WTC11 (cell line): ENCODE data around the gene FITM1.

Experiments used
- KAT7 ChIP-seq: sonication (generic); formaldehyde crosslinking; IDR thresholded peaks from 2 replicates; pipeline ENCODE4 v1.8.1; 2023; ENCODE audit warnings: missing genetic modification reagents, mild to moderate bottlenecking, borderline replicate concordance
- SMAD3 ChIP-seq: sonication (generic); formaldehyde crosslinking; IDR thresholded peaks from 2 replicates; pipeline ENCODE4 v1.8.0; 2022; ENCODE audit warnings: missing genetic modification reagents, mild to moderate bottlenecking, borderline replicate concordance
- SP1 ChIP-seq: sonication (generic); formaldehyde crosslinking; conservative IDR thresholded peaks from 2 replicates; pipeline ENCODE4 v1.8.1; 2022; ENCODE audit warnings: missing genetic modification reagents
- TEAD4 ChIP-seq: sonication (generic); formaldehyde crosslinking; IDR thresholded peaks from 2 replicates; pipeline ENCODE4 v1.8.0; 2022; ENCODE audit warnings: mild to moderate bottlenecking, missing genetic modification reagents
- ZNF396 ChIP-seq: fragments of 250-450 bp; sonication (Bioruptor Pico); IDR thresholded peaks from 2 replicates; pipeline ENCODE4 v1.8.0; 2021; ENCODE audit warnings: mild to moderate bottlenecking, moderate library complexity, borderline replicate concordance
- TF ChIP-seq, protein P1 (sequence below): fragments of 200-600 bp; IDR thresholded peaks from 2 replicates; pipeline ENCODE4 v1.8.0; 2022; ENCODE audit warnings: antibody characterized with exemption
- TF ChIP-seq, protein P2 (sequence below): fragments of 250-450 bp; sonication (Bioruptor Pico); conservative IDR thresholded peaks from 2 replicates; pipeline ENCODE4 v1.9.0; 2021; ENCODE audit warnings: mild to moderate bottlenecking
- TF ChIP-seq, protein P3 (sequence below): sonication (generic); formaldehyde crosslinking; IDR thresholded peaks from 2 replicates; pipeline ENCODE4 v1.8.0; 2022; ENCODE audit warnings: mild to moderate bottlenecking, missing genetic modification reagents
- TF ChIP-seq, protein P4 (sequence below): sonication (generic); formaldehyde crosslinking; IDR thresholded peaks from 2 replicates; pipeline ENCODE4 v1.8.1; 2022; ENCODE audit warnings: low read depth, missing genetic modification reagents, borderline replicate concordance
- TF ChIP-seq, protein P5 (sequence below): sonication (generic); formaldehyde crosslinking; IDR thresholded peaks from 2 replicates; pipeline ENCODE4 v1.8.0; 2022; ENCODE audit warnings: mild to moderate bottlenecking, missing genetic modification reagents
- TF ChIP-seq, protein P6 (sequence below): sonication (generic); formaldehyde crosslinking; IDR thresholded peaks from 2 replicates; pipeline ENCODE4 v1.8.1; 2022; ENCODE audit warnings: mild to moderate bottlenecking, moderate library complexity, missing genetic modification reagents

DNA sequence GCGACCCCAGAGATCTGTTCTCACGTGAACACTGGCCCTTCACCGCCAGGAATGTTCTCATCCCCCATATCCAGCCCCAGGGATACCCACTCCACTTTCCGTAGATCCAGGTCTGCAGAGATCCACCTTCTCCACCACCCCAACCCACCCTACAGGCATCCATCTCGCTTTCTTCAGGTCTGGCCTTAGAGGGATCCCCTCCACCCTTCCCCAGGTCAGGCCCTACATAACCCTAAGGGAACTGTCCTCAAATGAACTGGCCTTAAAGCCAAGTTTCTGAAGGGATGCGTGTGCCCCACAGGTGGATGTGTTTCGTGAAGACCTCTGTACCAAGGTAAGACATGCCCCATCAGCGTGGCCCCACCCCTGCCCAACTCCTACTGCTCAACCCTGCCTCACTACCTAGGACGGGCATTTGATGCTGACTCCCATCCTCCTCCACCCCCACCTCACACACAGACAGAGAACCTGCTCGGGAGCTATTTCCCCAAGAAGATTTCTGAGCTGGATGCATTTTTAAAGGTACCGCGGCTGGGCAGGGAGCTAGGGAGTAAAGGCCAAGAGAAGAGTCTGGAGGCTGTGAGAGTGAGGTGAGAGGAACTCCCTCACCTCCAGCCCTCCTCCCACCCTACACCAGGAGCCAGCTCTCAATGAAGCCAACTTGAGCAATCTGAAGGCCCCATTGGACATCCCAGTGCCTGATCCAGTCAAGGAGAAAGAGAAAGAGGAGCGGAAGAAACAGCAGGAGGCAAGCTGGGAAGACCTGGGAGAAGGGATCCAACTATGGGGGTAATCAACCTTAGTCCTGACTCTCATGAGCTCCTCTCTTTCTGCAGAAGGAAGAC, 6.4 kb downstream of the FITM1 start:
- TF ChIP-seq KAT7 (CRISPR knock-in tag) (no peak), SMAD3 (no peak), SP1 (CRISPR knock-in tag) (no peak), ZNF396 (CRISPR knock-in tag) (no peak), TEAD4 (CRISPR knock-in tag) (no peak)
- TF ChIP-seq, protein P1, sequence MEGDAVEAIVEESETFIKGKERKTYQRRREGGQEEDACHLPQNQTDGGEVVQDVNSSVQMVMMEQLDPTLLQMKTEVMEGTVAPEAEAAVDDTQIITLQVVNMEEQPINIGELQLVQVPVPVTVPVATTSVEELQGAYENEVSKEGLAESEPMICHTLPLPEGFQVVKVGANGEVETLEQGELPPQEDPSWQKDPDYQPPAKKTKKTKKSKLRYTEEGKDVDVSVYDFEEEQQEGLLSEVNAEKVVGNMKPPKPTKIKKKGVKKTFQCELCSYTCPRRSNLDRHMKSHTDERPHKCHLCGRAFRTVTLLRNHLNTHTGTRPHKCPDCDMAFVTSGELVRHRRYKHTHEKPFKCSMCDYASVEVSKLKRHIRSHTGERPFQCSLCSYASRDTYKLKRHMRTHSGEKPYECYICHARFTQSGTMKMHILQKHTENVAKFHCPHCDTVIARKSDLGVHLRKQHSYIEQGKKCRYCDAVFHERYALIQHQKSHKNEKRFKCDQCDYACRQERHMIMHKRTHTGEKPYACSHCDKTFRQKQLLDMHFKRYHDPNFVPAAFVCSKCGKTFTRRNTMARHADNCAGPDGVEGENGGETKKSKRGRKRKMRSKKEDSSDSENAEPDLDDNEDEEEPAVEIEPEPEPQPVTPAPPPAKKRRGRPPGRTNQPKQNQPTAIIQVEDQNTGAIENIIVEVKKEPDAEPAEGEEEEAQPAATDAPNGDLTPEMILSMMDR, result no peak
- TF ChIP-seq, protein P2, sequence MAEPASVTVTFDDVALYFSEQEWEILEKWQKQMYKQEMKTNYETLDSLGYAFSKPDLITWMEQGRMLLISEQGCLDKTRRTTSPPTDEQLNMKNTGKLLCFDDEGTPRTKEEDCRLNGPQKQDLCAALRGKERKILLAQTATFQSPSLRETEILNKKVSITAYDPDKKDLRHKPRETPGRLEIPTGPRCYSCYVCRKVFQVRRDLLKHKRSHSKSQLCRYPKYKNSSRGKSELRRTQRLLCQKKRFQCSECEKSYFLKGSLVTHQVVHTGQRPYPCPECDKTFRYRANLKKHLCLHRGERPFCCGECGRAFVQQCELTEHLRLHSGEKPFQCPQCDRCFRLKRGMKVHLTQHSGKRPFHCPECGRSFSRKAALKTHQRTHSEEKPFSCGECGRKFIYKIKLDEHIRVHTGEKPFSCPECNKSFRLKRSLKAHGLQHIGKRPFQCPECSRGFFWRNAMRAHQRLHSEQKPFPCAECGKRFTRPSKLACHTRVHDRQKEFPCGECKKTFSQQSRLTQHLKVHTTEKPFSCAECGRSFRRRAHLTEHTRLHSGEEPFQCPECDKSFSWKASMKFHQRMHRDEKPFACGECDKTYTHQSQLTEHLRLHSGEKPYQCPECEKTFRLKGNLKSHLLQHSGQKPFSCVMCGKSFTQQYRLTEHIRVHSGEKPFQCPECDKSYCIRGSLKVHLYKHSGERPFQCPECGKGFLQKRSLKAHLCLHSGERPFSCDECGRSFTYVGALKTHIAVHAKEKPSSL, result no peak
- TF ChIP-seq, protein P3, sequence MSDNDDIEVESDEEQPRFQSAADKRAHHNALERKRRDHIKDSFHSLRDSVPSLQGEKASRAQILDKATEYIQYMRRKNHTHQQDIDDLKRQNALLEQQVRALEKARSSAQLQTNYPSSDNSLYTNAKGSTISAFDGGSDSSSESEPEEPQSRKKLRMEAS (CRISPR knock-in tag), result no peak
- TF ChIP-seq, protein P4, sequence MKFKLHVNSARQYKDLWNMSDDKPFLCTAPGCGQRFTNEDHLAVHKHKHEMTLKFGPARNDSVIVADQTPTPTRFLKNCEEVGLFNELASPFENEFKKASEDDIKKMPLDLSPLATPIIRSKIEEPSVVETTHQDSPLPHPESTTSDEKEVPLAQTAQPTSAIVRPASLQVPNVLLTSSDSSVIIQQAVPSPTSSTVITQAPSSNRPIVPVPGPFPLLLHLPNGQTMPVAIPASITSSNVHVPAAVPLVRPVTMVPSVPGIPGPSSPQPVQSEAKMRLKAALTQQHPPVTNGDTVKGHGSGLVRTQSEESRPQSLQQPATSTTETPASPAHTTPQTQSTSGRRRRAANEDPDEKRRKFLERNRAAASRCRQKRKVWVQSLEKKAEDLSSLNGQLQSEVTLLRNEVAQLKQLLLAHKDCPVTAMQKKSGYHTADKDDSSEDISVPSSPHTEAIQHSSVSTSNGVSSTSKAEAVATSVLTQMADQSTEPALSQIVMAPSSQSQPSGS (CRISPR knock-in tag), result no peak
- TF ChIP-seq, protein P5, sequence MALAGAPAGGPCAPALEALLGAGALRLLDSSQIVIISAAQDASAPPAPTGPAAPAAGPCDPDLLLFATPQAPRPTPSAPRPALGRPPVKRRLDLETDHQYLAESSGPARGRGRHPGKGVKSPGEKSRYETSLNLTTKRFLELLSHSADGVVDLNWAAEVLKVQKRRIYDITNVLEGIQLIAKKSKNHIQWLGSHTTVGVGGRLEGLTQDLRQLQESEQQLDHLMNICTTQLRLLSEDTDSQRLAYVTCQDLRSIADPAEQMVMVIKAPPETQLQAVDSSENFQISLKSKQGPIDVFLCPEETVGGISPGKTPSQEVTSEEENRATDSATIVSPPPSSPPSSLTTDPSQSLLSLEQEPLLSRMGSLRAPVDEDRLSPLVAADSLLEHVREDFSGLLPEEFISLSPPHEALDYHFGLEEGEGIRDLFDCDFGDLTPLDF (CRISPR knock-in tag), result no peak
- TF ChIP-seq, protein P6, sequence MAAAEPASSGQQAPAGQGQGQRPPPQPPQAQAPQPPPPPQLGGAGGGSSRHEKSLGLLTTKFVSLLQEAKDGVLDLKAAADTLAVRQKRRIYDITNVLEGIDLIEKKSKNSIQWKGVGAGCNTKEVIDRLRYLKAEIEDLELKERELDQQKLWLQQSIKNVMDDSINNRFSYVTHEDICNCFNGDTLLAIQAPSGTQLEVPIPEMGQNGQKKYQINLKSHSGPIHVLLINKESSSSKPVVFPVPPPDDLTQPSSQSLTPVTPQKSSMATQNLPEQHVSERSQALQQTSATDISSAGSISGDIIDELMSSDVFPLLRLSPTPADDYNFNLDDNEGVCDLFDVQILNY (CRISPR knock-in tag), result no peak
